ENCODE measurements around the gene IL26. TPM values are rescaled to one million over a fixed set of nuclear protein-coding genes. Genes with fewer than 3 reads are reported as not detected.

IL26 gene
- total RNA-seq, 1 experiment from 2014 or later = not detected

DNA sequence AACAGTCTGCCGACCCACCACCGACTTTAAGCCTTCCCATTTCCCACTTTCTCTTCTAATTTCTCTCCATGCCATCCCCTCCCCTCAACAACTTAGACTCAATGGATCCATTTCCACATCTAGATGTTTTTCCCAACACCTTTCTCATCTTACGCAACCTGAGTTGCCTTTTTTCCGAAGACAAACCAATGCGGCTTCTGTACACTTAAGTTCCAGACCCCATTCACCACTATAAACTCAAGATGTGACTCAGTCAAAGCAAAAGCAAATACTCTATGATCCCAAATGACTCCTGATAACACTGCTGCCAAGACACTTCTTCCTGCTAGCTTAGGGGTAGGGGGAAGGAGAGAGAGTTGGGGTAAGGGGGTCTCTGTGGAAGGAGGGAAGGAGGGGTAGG lies 26.5 kb upstream of the IL26 start:
- no TSS peak for BruUV-seq (replicated peaks)
- no peaks in the 10 kb centered on the region for H3K4me1 ChIP-seq (ENCODE audit: control insufficient read depth, insufficient read depth, low read length)
- no peaks in the 10 kb centered on the region for H3K36me3 ChIP-seq (ENCODE audit: control insufficient read depth, insufficient read depth, low read length)
- ChIA-PET POLR2A (no interaction called here), CTCF (no interaction called here)
- H3K27me3 ChIP-seq (ENCODE audit: control insufficient read depth, insufficient read depth, low read length) = no peaks in the 10 kb centered on the region; the same call in 1 of the 2 replicates
- no peak overlapping the region for H3K4me3 ChIP-seq (ENCODE audit: low read depth in 2 of 2, low read length in 2 of 2)
- TF ChIP-seq, protein P1, sequence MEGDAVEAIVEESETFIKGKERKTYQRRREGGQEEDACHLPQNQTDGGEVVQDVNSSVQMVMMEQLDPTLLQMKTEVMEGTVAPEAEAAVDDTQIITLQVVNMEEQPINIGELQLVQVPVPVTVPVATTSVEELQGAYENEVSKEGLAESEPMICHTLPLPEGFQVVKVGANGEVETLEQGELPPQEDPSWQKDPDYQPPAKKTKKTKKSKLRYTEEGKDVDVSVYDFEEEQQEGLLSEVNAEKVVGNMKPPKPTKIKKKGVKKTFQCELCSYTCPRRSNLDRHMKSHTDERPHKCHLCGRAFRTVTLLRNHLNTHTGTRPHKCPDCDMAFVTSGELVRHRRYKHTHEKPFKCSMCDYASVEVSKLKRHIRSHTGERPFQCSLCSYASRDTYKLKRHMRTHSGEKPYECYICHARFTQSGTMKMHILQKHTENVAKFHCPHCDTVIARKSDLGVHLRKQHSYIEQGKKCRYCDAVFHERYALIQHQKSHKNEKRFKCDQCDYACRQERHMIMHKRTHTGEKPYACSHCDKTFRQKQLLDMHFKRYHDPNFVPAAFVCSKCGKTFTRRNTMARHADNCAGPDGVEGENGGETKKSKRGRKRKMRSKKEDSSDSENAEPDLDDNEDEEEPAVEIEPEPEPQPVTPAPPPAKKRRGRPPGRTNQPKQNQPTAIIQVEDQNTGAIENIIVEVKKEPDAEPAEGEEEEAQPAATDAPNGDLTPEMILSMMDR (IDR thresholded peaks at IDR 0.05) = no peak
- TF ChIP-seq TCF7L2 (IDR thresholded peaks at IDR 0.05; ENCODE audit: low read depth, low read length) (no peak), SIN3A (IDR thresholded peaks at IDR 0.05; ENCODE audit: borderline replicate concordance, insufficient read depth, low read depth, low read length) (no peak), POLR2AphosphoS5 (IDR thresholded peaks at IDR 0.05; ENCODE audit: low read depth, low read length) (no peak)
- TF ChIP-seq, protein P2, sequence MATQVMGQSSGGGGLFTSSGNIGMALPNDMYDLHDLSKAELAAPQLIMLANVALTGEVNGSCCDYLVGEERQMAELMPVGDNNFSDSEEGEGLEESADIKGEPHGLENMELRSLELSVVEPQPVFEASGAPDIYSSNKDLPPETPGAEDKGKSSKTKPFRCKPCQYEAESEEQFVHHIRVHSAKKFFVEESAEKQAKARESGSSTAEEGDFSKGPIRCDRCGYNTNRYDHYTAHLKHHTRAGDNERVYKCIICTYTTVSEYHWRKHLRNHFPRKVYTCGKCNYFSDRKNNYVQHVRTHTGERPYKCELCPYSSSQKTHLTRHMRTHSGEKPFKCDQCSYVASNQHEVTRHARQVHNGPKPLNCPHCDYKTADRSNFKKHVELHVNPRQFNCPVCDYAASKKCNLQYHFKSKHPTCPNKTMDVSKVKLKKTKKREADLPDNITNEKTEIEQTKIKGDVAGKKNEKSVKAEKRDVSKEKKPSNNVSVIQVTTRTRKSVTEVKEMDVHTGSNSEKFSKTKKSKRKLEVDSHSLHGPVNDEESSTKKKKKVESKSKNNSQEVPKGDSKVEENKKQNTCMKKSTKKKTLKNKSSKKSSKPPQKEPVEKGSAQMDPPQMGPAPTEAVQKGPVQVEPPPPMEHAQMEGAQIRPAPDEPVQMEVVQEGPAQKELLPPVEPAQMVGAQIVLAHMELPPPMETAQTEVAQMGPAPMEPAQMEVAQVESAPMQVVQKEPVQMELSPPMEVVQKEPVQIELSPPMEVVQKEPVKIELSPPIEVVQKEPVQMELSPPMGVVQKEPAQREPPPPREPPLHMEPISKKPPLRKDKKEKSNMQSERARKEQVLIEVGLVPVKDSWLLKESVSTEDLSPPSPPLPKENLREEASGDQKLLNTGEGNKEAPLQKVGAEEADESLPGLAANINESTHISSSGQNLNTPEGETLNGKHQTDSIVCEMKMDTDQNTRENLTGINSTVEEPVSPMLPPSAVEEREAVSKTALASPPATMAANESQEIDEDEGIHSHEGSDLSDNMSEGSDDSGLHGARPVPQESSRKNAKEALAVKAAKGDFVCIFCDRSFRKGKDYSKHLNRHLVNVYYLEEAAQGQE (IDR thresholded peaks at IDR 0.05; ENCODE audit: insufficient read depth in 1 of 2, low read depth in 2 of 2, low read length in 1 of 2) = no peak
- peaks cover 4% of the 10 kb centered on the region; the same call in 1 of the 2 replicates for H3K9me3 ChIP-seq (ENCODE audit: control insufficient read depth, insufficient read depth, low read depth, low read length)
- intact Hi-C loops (cut with micrococcal nuclease; ENCODE audit: unreplicated experiment) = no loop called here
- DNase-seq (ENCODE audit: low read depth, low spot score) (no peak), ATAC-seq (no peak)
- H3K27ac ChIP-seq (ENCODE audit: low read length) = no peak overlapping the region
- in situ Hi-C loops (cut with HindIII; ENCODE audit: low pct_unique_long_range_greater_than_20kb, low sequenced_read_pairs) = no loop called here

DNA sequence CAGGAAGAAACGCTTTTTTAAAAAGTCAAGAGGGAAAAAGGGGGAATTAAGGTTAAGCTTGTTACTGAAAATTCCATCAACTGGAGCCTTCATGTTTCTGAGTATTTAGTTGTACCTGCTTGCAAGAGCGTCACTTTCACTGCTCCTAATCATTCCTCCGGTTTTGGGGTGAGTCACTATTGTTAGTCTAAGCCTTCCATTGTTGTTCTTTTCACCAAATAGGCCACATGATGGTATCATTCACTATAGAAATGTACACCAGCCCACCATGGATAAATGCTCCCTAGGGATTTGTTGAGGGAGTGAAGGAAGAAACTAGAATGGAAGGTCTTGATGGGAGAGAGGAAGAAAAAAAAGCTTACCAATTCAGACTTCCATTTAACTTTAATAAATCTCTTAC lies 24.8 kb upstream of the IL26 start:
- H3K27me3 ChIP-seq (ENCODE audit: control insufficient read depth, insufficient read depth, low read length) = no peaks in the 10 kb centered on the region; the same call in 1 of the 2 replicates
- ATAC-seq (no peak), DNase-seq (ENCODE audit: low read depth, low spot score) (no peak)
- no peak overlapping the region for H3K27ac ChIP-seq (ENCODE audit: low read length)
- POLR2A ChIA-PET = no interaction called here
- H3K36me3 ChIP-seq (ENCODE audit: control insufficient read depth, insufficient read depth, low read length) = no peaks in the 10 kb centered on the region
- CTCF ChIA-PET = no interaction called here
- in situ Hi-C loops (cut with HindIII; ENCODE audit: low pct_unique_long_range_greater_than_20kb, low sequenced_read_pairs) = no loop called here
- no peaks in the 10 kb centered on the region for H3K4me1 ChIP-seq (ENCODE audit: control insufficient read depth, insufficient read depth, low read length)
- H3K9me3 ChIP-seq (ENCODE audit: control insufficient read depth, insufficient read depth, low read depth, low read length) = peaks cover 4% of the 10 kb centered on the region; the same call in 1 of the 2 replicates
- no peak overlapping the region for H3K4me3 ChIP-seq (ENCODE audit: low read depth in 2 of 2, low read length in 2 of 2)
- TF ChIP-seq, protein P1 (IDR thresholded peaks at IDR 0.05) = no peak
- no peak for TF ChIP-seq TCF7L2 (IDR thresholded peaks at IDR 0.05; ENCODE audit: low read depth, low read length)
- no peak for TF ChIP-seq SIN3A (IDR thresholded peaks at IDR 0.05; ENCODE audit: borderline replicate concordance, insufficient read depth, low read depth, low read length)
- TF ChIP-seq, protein P2 (IDR thresholded peaks at IDR 0.05; ENCODE audit: insufficient read depth in 1 of 2, low read depth in 2 of 2, low read length in 1 of 2) = no peak
- no peak for TF ChIP-seq POLR2AphosphoS5 (IDR thresholded peaks at IDR 0.05; ENCODE audit: low read depth, low read length)
- intact Hi-C loops (cut with micrococcal nuclease; ENCODE audit: unreplicated experiment) = no loop called here
- no TSS peak for BruUV-seq (replicated peaks)
